Measurements from ENCODE around the gene PIANP.
"Not testable (repeated sequence)": the region's sequence is repeated elsewhere in the genome, so short reads cannot be mapped to it uniquely, and the experiment has no call there.

The PIANP gene, protein sequence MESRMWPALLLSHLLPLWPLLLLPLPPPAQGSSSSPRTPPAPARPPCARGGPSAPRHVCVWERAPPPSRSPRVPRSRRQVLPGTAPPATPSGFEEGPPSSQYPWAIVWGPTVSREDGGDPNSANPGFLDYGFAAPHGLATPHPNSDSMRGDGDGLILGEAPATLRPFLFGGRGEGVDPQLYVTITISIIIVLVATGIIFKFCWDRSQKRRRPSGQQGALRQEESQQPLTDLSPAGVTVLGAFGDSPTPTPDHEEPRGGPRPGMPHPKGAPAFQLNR

DNA sequence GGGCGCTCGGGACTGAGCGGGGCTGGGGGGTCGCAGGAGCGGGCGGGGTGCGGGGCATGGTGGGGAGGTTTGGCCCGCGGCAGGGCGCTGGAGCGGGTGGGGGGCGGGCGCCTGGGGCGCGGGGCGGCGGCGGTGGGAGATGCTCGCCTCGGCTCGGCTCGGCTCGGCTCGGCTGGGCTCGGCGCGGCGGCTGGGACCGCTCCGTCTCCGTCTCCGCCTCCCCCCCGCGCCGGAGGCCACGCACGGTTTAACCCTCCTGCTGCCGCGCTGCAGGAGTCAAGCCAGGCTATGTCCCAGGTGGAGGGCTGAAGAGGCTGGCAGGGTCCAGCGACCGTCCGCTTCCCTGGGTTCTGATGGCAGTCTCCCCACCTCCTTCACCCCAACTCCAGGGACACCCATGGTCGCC lies at the start of gene PIANP:
PIANP (minus strand) TSS at position 170 of the 406 bp plus-strand sequence. CDS start 2,754 bp downstream, outside the sequence.
- peak; percentile 48 for FAIRE-seq
- peak; percentile 72 for DNase-seq (ENCODE audit: low spot score)

DNA sequence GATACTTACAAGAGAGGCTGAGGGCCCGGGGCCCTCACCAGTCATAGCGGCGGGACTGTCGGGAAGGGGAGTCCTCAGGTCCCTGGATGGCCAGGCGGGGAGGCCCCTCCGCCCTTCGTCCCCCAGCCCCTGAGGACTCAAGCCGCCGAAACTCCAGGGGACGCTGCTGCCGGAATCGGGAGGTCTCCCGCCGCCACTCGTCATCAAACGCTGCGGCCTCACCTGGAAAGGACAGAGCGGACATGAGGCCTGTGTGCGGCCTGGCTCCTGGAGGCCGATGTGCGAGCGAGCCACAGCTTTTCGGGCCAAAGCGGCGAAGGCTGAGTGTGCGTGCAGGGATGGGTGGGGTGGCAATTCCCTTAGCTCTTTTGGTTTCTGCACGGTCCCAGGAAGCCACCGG lies 48.1 kb upstream of the PIANP start:
- FAIRE-seq (no peak), DNase-seq (ENCODE audit: low spot score) (no peak)

DNA sequence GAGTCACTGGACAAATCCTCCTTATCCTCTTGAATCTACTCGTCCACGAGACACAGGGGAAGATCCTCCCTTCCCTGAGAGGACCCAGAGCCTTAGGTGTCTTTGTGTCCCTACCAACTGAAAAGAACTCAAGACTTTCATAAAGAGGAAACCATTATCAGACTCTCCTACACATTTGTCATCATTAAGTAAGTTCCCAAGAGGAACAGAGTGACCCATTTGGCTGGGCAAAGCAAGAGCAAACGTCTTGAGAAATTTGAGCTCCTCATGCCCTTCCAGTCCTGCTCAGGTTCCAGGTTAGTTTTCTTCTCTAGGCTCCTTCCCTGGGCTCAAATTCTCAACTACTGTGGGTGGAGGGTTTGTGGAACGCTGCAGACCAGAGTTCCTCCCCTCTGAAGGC lies 46.6 kb upstream of the PIANP start:
- DNase-seq (ENCODE audit: low spot score): no peak
- no peak for FAIRE-seq

DNA sequence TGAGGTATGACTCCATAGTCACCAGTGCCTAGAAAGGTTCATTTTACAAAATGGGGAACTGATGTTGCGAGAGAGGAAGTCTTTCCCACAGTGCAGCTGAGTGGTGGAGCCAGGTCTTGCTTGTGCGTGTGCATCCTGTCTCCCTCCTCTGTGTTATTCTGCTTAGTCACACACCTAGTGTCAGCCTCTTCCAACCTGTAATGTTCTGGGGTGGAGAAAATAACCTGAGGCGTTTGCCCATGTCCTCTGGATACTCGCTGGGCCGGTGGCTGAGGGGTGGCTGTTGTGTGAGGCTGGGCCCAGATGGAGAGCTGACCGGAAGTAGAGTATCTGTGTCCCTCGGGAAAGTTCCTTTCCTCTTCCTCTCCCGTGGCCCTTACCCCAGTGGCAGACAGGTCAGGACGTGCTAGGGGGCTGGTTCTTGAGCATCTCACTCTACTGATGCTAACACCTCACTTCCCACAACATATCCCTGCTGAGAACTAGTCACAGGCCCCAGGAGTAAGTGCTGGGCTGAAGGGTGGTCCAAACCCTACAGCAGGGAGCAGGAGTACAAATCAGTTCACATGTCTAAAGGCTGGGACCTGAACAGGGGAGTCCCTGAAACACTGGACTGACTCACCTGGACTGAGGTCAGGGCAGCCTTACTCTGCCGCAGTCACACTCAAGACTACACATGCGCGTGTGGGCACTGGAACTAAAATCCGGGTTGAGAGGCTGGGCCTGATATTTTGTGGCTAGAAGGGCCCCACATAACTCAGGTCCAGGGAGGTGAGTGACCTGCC lies 45.3 kb upstream of the PIANP start:
- FAIRE-seq: no peak
- no peak for DNase-seq (ENCODE audit: low spot score)

DNA sequence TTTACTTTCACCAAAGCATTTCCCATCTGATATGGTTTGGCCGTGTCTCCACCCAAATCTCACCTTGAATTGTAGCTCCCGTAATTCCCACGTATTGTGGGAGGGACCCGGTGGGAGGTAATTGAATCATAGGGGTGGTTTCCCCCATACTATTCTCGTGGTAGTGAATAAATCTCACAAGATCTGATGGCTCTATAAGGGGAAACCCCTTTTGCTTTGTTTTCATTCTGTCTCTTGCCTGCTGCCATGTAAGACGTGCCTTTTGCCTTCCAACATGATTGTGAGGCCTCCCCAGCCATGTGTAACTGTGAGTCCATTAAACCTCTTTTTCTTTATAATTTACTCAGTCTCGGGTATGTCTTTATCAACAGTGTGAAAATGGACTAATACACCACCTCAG lies 42.7 kb upstream of the PIANP start:
- not testable (repeated sequence) for FAIRE-seq

DNA sequence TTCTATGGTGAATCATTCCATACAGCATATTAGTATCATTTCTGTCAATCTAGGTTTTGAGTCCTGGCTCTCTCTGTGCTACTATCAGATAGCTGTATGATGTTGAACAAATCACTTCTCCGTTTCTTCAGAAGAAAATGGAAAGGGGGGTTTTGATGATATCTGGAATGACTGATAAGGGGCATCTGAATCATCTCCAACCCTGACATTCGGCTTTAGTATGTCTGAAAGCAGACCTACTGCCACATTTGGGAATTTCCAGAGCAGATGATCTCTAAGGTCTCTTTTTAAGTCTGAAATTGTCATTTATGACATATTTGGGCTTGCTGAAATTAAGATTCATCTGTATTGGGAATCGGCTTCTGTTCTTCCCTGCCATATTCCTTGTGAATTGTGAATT lies 42.2 kb upstream of the PIANP start:
- FAIRE-seq (peak; percentile 76), DNase-seq (ENCODE audit: low spot score) (no peak)

More for the DNA sequence above, 42.7 kb upstream of the PIANP start:
- DNase-seq (ENCODE audit: low spot score): not testable (repeated sequence)

DNA sequence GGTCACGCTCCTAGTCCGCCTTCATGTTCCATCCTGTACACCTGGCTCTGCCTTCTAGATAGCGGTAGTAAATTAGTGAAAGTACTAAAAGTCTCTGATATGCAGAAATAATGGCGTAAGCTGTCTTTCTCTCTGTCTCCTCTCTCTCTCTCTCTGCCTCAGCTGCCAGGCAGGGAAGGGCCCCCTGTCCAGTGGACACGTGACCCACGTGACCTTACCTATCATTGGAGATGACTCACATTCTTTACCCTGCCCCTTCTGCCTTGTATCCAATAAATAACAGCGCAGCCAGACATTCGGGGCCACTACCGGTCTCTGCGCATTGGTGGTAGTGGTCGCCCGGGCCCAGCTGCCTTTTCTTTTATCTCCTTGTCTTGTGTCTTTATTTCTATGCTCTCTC lies 41.5 kb upstream of the PIANP start:
- not testable (repeated sequence) for FAIRE-seq; DNase-seq (ENCODE audit: low spot score)

DNA sequence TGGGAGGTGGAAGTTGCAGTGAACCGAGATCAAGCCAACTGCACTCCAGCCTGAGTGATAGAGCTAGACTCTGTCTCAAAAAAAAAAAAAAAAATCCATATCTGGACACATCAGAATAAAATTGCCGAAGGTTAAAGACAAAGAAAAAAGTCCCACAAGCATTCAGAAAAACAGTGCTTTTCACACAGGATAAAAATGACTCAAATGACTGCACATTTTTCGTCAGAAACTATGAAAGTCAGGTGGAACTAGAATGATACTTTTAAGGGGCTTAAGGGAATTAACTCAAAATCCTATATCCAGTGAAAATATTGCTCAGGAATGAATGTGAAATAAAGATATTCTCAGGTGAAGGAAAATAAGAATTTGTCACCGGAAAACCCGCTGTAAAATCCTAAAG lies 36.1 kb upstream of the PIANP start:
- no peak for FAIRE-seq

DNA sequence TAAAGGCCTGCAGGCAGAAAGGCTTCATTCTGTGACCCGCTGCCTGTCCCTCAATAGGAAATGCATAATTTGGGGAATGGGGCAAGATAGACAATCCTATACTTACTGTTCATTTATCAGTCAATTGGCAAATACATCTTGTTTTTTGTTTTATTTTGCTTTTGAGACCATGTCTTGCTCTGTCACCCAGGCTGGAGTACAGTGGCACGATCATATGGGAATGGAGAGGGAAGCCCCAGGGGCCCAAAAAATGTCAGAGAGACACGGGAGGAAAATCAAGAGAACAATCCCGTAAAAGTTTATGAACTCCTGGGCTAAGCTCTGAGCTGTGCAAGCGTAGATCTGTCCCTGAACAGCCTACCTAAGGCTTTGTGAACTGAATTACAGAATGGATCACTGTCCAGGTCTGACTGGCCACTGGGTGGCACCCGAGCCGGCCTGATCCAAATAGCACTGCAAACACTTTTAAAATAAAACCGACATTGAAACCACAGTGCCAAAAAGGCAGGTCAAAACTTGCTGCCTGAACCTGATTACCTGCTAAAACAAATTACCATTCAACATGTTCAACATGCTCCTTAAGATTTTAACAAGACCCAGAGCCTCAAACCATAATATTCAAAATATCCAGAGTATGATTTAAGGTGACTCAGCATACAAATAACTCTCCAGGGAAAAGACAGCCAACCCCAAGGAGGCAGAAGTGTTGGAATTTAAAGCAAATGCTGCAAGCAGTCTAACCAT lies 35.0 kb upstream of the PIANP start:
- DNase-seq (ENCODE audit: low spot score): peak; percentile 72
- peak; percentile 72 for FAIRE-seq

More for the DNA sequence above, 36.1 kb upstream of the PIANP start:
- DNase-seq (ENCODE audit: low spot score): no peak

DNA sequence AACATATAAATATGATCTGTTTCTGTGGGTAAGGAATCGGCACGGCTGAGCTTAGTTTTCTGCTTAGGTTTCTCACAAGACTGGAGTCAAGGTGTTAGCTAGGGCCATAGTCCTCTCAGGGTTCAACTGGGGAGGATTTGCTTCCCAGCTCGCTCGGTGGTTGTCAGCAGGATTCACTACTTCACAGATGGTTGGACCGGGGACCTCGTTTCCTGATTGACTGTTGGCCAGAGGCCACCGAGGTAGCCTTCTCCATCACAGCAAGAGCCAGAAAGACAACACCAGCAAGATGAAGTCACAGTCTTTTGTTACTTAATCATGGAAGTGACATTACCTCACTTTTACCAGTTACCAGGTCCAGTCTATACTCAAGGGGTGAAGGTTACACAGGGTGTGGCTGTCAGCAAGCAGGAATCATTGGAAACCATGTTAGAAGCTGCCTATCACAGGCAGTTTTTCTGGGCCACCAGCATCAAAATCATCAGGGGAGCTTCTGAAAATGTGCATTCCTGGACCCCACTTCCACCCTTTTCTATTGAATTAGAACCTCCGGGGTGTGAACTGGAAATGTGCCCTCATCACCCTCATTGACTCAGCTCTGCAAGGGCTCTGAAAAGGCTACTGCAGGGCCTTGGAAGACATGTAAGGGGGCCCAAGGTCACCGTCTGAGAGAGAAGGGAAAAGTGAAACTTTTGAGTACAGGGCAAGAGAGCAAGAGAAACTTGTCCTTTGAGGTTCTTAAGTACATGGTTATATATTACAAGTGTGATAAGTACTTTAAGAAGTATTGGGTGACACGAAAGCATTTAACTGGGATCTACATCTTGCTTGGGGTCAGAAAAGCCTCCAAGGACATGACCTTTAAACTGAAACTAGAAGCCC lies 34.1 kb upstream of the PIANP start:
- FAIRE-seq (peak; percentile 66), DNase-seq (ENCODE audit: low spot score) (no peak)

DNA sequence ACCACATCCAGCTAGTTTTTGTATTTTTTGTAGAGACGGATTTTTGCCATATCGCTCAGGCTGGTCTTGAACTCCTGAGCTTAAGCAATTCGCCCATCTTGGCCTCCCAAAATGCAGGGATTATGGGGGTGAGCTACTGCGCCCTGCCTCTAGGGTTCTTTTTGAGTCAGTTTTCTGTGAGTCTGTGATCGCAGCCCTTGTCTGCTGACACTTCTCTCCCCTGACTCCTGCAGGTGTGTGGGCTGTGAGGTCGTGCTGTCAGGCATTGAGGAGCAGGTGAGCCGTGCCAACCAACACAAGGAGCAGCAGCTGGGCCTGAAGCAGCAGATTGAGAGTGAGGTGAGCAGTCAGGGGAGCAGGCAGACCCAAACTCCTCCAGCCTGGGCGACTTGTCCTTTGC lies 29.6 kb upstream of the PIANP start:
- FAIRE-seq: no peak
- DNase-seq (ENCODE audit: low spot score): no peak

DNA sequence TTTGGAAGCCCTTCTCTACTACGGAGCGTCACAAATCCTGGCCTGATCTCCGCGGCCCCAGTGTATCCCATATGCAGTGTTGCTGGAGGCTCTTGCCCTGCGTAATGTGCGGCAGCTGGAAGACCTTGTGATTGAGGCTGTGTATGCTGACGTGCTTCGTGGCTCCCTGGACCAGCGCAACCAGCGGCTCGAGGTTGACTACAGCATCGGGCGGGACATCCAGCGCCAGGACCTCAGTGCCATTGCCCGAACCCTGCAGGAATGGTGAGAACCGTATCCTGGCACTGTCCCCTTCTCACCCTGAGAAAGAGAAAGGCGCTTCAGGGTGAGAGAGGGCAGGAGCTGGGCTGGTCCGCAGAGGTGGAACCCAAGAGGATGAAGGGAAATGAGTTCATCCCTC lies 28.6 kb upstream of the PIANP start:
- DNase-seq (ENCODE audit: low spot score) (no peak), FAIRE-seq (no peak)

DNA sequence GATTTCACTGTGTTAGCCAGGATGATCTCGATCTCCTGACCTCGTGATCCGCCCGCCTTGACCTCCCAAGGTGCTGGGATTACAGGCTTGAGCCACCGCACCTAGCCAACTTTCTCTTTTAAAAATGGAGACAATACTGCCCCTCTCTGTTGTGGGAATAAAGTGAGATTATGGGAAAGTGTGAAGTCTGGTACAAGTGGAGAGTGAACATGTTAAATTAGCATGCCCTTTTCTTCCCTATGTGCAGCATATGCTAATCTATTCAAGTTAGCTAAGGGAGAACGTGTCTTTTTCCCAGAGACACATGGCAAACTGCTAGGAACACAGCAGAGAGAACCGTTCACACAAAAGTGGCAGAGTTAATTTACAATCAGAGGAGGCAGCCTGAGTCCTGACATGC lies 24.7 kb upstream of the PIANP start:
- DNase-seq (ENCODE audit: low spot score) (no peak), FAIRE-seq (no peak)

DNA sequence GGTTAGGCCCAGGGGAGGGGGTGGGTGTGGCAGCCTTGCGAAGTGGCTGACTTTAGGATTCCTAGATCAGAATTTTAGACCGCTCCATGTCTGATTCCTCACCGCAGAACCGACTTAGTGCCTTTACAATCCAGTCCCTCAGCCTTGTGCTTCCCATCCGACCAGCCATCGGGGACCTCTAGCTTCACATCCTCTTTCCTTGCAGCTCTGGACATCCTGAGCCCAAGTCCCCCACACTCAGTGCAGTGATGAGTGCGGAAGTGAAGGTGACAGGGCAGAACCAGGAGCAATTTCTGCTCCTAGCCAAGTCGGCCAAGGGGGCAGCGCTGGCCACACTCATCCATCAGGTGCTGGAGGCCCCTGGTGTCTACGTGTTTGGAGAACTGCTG lies 23.8 kb upstream of the PIANP start:
- FAIRE-seq (no peak), DNase-seq (ENCODE audit: low spot score) (peak; percentile 39)

DNA sequence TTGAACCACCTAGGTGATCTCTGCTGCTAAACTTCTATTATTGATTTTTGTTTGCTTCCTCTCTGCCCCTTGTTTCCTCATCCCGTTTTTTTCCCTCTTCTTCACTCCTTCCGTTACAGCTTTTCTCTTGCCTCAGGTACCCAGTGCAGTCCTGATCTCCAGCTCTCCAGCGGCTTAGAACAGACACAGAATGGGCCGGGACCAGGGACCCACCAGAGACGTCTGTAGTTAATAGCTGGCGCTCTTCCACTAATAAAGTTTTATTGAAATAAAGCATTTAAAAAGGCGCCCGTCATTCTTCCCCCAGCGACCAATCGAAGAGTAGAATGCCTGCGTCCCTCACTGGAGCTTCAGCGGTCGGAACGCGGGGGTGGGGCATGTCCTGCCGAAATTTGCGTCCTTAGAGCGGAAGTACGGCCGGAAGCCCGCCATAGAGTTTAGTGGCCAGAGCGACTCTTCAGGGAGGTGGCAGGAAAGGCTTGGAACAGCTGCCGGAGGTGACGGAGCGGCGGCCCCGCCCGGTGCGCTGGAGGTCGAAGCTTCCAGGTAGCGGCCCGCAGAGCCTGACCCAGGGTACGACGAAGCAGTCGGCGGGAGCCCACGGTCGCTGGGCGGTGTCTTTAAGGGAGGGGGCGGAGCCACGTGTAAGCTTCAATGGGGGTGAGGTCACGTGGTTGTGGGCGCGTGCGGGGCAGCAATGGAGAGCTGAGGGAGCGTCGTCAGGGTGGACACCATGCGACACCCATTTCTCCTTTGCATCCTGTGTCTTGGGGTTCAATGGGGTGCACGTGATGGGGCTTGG lies 23.2 kb upstream of the PIANP start, which contains the start of gene COPS7A:
COPS7A (plus strand) TSS at position 440 of the 802 bp plus-strand sequence. CDS start 611 bp downstream, outside the sequence.
- peak; percentile 99 for FAIRE-seq
- DNase-seq (ENCODE audit: low spot score): peak; percentile 99

DNA sequence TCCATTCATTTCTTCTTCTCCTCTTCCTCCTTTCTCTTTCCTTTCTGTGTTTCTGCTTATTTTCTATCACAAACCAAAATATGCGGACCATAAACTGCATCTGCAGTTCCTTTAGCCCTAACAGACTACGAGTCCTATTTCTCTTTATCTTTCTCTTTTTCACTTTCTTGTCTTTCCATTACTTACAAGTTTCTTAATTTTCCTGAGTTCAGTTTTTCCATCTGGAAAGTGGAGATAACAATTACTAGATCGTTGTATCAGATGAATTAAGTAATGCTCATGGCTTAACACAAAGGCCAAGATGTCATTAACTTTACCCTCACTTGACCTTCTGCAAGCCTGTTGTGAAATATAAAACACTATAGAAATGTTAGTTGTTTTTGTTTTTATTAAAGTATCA lies 22.2 kb upstream of the PIANP start:
- DNase-seq (ENCODE audit: low spot score) (no peak), FAIRE-seq (no peak)

DNA sequence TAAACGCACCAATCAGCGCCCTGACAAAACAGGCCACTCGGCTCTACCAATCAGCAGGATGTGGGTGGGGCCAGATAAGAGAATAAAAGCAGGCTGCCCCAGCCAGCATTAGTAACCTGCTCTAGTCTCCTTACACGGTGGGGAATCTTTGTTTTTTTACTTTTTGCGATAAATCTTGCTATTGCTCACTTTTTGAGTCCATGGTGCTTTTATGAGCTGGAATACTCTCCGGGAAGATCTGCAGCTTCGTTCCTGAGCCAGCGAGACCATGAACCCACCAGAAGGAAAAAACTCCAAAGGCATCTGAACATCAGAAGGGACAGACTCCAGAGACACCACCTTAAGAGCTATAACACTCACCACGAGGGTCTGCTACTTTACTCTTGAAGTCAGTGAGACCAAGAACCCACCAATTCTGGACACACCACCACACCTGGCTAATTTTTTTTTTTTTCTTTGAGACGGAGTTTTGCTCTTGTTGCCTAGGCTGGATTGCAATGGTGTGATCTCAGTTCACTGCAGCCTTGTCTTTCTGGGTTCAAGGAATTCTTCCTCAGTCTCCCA lies 16.3 kb upstream of the PIANP start:
- FAIRE-seq (no peak), DNase-seq (ENCODE audit: low spot score) (no peak)

DNA sequence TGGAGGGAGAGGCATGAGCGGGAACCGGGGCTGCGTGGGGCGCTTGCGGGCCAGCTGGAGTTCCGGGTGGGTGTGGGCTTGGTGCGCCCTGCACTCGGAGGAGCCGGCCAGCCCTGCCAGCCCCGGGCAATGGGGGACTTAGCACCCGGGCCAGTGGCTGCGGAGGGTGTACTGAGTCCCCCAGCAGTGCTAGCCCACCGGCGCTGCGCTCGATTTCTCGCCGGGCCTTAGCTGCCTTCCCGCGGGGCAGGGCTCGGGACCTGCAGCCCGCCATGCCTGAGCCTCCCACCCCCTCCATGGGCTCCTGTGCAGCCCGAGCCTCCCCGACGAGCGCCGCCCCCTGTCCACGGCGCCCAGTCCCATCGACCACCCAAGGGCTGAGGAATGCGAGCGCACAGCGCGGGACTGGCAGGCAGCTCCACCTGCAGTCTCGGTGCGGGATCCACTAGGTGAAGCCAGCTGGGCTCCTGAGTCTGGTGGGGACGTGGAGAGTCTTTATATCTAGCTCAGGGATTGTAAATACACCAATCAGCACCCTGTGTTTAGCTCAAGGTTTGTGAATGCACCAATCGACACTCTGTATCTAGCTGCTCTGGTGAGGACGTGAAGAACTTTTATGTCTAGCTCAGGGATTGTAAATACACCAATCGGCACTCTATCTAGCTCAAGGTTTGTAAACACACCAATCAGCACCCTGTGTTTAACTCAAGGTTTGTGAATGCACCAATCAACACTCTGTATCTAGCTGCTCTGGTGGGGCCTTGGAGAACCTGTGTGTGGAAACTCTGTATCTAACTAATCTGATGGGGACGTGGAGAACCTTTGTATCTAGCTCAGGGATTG lies 15.6 kb upstream of the PIANP start:
- DNase-seq (ENCODE audit: low spot score); FAIRE-seq: not testable (repeated sequence)

DNA sequence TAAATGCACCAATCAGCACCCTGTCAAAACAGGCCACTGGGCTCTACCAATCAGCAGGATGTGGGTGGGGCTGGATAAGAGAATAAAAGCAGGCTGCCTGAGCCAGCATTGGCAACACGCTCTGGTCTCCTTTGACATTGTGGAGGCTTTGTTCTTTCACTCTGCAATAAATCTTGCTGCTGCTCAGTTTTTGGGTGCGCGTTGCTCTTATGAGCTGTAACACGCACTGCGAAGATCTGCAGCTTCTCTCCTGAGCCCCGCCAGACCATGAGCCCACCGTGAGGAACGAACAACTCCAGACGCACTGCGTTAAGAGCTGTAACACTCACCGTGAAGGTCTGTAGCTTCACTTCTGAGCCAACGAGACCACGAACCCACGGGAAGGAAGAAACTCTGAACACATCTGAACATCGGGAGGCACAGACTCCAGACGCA lies 8.4 kb upstream of the PIANP start:
- FAIRE-seq (no peak), DNase-seq (ENCODE audit: low spot score) (no peak)
